Sigmoid colon (tissue), 4 donors: Measurements from ENCODE around the gene SPATA19.

Experiments used
- EP300 ChIP-seq, 4 donors: sonication (generic); formaldehyde crosslinking; IDR thresholded peaks; one replicate each; pipeline ENCODE4 v1.6.1; 2017; ENCODE audit warnings: antibody characterized with exemption in 4 of 4
- POLR2AphosphoS5 ChIP-seq, 4 donors: sonication (generic); formaldehyde crosslinking; IDR thresholded peaks; one replicate each; pipeline ENCODE4 v1.6.1; 2017; ENCODE audit warnings: antibody characterized with exemption in 4 of 4
- TF ChIP-seq, protein P1 (sequence below), 4 experiments: fragments of 450-650 bp in 3 of 4; fragments of 200-600 bp in 1 of 4; IDR thresholded peaks; one replicate each; pipeline ENCODE4 v1.5.1; 2016 to 2019; ENCODE audit warnings: antibody characterized with exemption in 4 of 4, mild to moderate bottlenecking in 3 of 4, moderate library complexity in 2 of 4

DNA sequence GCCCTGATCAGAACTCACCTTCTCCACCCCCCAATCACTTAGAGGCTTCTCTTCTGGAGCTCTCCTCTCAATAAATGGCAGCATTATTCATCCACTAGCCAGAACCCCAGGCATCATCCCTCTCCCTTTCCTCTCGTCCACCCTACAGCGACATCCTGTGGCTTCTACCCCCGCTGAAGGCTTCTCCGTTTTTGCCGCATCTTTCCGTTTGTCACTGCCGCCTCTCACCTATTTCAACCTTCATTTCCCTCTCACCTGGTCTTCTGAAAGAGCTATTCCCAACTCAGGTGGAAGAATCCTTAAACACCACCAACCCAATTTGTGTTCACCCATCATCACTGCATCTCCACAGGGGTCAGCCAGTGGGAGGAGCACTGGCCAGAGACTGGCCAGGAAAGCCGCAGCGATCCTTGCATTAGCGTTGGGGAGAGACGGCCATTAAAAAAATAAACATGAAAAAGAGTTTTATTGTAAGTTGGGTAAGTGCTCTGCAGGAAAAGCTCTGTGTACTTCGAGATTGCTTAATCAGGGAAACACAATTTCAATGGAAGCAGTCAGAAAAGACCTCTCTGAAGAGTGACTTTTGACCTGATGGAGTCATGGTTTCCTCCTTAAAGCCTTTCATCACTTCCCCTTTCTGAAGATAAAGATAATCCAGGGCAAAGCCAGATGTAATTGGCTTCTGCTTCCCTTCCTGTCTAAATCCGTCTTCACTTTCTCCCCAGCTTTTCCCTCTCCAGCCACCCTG is 36.7 kb downstream of the SPATA19 start:
- TF ChIP-seq, protein P1, sequence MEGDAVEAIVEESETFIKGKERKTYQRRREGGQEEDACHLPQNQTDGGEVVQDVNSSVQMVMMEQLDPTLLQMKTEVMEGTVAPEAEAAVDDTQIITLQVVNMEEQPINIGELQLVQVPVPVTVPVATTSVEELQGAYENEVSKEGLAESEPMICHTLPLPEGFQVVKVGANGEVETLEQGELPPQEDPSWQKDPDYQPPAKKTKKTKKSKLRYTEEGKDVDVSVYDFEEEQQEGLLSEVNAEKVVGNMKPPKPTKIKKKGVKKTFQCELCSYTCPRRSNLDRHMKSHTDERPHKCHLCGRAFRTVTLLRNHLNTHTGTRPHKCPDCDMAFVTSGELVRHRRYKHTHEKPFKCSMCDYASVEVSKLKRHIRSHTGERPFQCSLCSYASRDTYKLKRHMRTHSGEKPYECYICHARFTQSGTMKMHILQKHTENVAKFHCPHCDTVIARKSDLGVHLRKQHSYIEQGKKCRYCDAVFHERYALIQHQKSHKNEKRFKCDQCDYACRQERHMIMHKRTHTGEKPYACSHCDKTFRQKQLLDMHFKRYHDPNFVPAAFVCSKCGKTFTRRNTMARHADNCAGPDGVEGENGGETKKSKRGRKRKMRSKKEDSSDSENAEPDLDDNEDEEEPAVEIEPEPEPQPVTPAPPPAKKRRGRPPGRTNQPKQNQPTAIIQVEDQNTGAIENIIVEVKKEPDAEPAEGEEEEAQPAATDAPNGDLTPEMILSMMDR (IDR thresholded peaks at IDR 0.05), result no peak
- no peak for TF ChIP-seq POLR2AphosphoS5 (IDR thresholded peaks at IDR 0.05)
- no peak for TF ChIP-seq EP300 (IDR thresholded peaks at IDR 0.05)
